HPDE6-E6E7 (cell line): ENCODE data around the gene KCNJ10.

Experiments
- DNase-seq: peaks from one replicate; pipeline ENCODE4 v3.0.0; 2011; ENCODE audit warnings: missing footprints; ENCODE audit errors: extremely low spot score

KCNJ10 gene

GRCh38 chr1:159964144-159964543 lies 105.8 kb downstream of the KCNJ10 start:
- DNase-seq = no peak

DNA sequence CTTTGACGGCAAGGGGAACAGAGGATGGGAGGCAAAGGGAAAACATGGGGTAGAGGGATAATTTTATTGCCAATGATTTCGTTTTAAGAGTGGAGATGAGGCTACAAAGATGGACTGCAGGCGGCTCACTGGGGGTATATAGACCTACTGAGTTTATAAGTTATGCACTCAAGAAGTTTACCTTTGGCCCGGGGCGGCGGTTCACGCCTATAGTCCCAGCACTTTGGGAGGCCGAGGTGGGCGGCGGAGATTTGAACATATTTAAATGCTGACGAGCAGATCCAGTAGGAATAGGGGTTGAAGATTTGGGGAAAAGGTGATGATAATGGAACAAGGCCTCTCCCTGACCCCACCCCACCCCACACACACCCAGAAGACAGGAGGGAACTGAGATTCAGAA lies 107.8 kb downstream of the KCNJ10 start:
- DNase-seq = no peak

- no peak for DNase-seq
Measured at GRCh38 chr1:159961636-159962035, 108.3 kb downstream of the KCNJ10 start.

- peak; percentile 80 for DNase-seq
Measured at GRCh38 chr1:159960721-159961381, 109.1 kb downstream of the KCNJ10 start.

DNA sequence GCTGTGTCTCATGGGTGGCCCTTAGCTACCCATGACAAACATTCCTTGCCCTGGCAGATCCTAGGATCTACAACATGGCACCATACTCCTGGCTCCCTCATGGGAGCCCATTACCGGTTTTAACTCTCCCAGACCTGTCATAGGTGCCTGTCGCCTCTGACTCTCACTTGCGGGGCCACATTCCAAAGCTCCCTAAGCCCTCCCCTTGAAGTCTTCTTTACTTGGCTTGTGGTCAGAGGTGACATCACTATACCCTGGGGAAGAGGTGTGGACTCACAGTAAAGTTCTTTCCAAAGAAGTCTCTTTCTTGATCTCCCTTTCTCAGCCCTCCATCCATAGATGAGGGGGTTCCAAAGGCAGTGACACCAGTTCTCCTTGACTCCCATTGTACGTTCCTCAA lies 110.5 kb downstream of the KCNJ10 start:
- peak; percentile 54 for DNase-seq

DNA sequence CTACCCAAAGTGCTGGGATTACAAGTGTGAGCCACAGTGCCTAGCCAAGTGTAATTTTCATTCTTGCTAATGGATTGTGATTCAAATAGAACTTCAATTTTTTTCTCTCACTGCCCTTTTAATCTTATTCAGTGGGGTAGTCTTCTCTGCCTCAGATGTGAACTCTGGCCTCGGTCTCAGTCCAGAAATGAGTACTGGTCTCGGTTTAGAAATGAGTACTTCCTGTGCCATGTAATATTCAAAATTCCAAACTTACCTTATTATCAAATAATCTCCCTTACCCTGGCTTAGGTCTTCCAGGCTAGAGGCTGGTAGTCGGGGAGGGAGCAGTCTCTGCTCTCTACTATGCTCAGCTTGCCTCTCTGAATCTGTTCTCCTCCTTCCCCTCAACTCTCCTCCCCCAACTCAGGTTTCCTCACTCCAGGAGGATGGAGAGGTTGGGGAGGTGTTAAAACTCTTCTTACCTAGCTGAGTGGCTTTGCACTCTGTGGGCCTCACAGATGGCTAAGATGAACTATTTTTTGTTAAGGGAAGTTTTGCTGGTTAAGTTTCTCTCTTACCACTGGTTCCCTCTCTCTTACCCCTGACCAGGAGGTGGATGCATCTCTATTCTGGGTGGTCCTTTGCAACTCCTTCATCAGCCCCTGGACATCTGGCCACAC lies 111.1 kb downstream of the KCNJ10 start:
- DNase-seq = no peak

GRCh38 chr1:159957824-159958268 lies 112.1 kb downstream of the KCNJ10 start:
- no peak for DNase-seq

- no peak for DNase-seq
Measured at GRCh38 chr1:159955456-159955855, 114.5 kb downstream of the KCNJ10 start.

- peak; percentile 38 for DNase-seq
Measured at GRCh38 chr1:159953536-159954515, 116.1 kb downstream of the KCNJ10 start, which contains the start of gene SLAMF9. Gene SLAMF9, minus strand, starts transcription at chr1:159954237. Its CDS starts 100 bp downstream, at chr1:159954137.

- DNase-seq = no peak
Measured at GRCh38 chr1:159952932-159953331, 117.0 kb downstream of the KCNJ10 start.

DNA sequence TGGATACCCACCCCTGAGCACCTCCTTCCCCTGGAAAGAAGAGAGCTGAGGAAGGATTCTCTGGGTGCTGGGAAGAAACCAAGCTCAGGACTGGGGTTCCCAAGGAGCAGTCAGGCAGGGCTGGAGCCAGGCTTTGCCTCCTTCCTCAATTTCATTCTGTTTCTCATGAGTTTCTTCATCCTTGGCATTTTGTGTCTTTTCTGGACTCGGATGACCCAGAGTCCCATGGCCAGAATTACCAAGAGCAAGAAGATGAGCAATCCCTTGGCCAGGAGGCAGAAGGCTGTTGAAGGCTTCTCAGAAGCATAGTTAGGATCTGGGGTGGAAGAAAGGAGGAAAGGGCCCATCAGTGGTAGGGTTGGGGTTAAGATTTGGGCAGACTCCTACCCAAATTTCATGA lies 118.4 kb downstream of the KCNJ10 start:
- no peak for DNase-seq

- DNase-seq = no peak
Measured at GRCh38 chr1:159951016-159951415, 118.9 kb downstream of the KCNJ10 start.

DNA sequence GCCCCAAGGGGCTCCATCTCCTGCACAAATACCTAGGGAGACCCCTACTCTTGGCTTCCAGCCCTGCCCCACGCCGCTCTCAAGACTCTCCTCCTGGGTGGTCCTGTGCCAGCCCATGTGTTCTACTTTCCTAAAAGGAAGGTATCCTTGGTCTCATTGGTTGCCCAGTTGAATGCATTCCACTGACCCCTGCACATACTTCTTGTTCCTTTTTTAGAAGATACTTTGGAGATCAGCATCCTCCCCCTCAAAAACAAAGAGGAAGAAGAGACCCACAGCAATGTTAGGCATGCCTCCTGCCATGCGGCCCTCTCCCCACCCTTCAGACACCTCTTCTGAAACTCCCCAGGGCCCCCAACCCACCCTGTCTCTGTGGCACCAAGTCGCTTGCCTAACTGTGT lies 120.0 kb downstream of the KCNJ10 start:
- no peak for DNase-seq

- DNase-seq = no peak
Measured at GRCh38 chr1:159949123-159949522, 120.8 kb downstream of the KCNJ10 start.
